GM19023 (cell line): Measurements from ENCODE around the gene MTMR8.

Source experiments
- ATAC-seq: cut with Tn5 transposase; IDR thresholded peaks from one replicate; pipeline ENCODE4 v1.9.1; 2021; ENCODE audit warnings: mild to moderate bottlenecking, moderate library complexity; ENCODE audit not compliant: unreplicated experiment

Gene MTMR8

GRCh38 chrX:64313624-64314023 is 81.6 kb downstream of the MTMR8 start:
- no peak for ATAC-seq

GRCh38 chrX:64306712-64307111 is 88.5 kb downstream of the MTMR8 start:
- no peak for ATAC-seq

GRCh38 chrX:64291123-64291522 is 104.1 kb downstream of the MTMR8 start:
- no peak for ATAC-seq

- ATAC-seq: no peak
These were observed 130.0 kb downstream of the MTMR8 start for GRCh38 chrX:64265265-64265664.

GRCh38 chrX:64230123-64230970 is 164.9 kb downstream of the MTMR8 start, which contains the start of gene ASB12:
TSS of gene ASB12 (minus strand) at chrX:64230607. CDS start at chrX:64225650, 4,957 bp downstream.
- no peak for ATAC-seq

- no peak for ATAC-seq
These were observed 166.1 kb downstream of the MTMR8 start for GRCh38 chrX:64229154-64229553.
